ENCODE data around the gene IGSF8. TPM values are rescaled to one million over a fixed set of nuclear protein-coding genes. Genes with fewer than 3 reads are reported as not detected.

Gene IGSF8
- total RNA-seq, 1 experiment from 2014 or later: 14.0 TPM

DNA sequence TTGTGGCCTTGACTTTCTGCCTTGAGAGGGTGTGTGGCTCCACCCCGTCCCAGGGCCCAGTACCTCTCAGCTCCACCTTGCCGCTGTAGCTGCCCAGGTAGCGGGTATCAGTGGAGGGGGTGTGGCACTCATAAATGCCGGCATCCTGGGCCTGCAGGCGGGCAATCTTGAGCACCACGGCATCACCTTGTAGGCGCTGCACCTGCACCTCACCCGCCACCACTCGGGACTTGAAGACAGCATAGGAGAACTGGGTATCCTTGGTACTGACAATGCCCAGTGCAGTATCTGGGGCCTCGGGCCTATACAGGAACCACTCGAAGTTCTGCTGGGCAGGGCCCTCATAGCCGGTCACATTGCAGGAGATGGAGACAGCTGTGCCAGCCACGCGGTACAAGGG is 3.6 kb downstream of the IGSF8 start:
- H3K27ac ChIP-seq (ENCODE audit: low read depth, low read length, poor library complexity, severe bottlenecking): no peak overlapping the region
- H3K4me1 ChIP-seq (ENCODE audit: insufficient read depth, low read length, poor library complexity, severe bottlenecking): peaks cover 12% of the 10 kb centered on the region
- no peak overlapping the region for H3K4me3 ChIP-seq (ENCODE audit: low read depth, low read length, poor library complexity, severe bottlenecking)
- no TSS peak for BruUV-seq (replicated peaks)
- no peak for DNase-seq (ENCODE audit: low spot score)
- intact Hi-C loops (cut with micrococcal nuclease; ENCODE audit: unreplicated experiment): no loop called here
- TF ChIP-seq EZH2 (IDR thresholded peaks at IDR 0.05; ENCODE audit: borderline replicate concordance, low read depth, low read length, poor library complexity, severe bottlenecking): no peak
- TF ChIP-seq, protein P1, sequence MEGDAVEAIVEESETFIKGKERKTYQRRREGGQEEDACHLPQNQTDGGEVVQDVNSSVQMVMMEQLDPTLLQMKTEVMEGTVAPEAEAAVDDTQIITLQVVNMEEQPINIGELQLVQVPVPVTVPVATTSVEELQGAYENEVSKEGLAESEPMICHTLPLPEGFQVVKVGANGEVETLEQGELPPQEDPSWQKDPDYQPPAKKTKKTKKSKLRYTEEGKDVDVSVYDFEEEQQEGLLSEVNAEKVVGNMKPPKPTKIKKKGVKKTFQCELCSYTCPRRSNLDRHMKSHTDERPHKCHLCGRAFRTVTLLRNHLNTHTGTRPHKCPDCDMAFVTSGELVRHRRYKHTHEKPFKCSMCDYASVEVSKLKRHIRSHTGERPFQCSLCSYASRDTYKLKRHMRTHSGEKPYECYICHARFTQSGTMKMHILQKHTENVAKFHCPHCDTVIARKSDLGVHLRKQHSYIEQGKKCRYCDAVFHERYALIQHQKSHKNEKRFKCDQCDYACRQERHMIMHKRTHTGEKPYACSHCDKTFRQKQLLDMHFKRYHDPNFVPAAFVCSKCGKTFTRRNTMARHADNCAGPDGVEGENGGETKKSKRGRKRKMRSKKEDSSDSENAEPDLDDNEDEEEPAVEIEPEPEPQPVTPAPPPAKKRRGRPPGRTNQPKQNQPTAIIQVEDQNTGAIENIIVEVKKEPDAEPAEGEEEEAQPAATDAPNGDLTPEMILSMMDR (conservative IDR thresholded peaks at IDR 0.05; ENCODE audit: low read depth, low read length): no peak
- no peaks in the 10 kb centered on the region for H3K9me3 ChIP-seq (ENCODE audit: low read depth, low read length, poor library complexity, severe bottlenecking)
- POLR2A ChIA-PET (ENCODE audit: low non-redundant PET): no interaction called here
- CTCF ChIA-PET: no interaction called here
- no peaks in the 10 kb centered on the region for H3K27me3 ChIP-seq (replicated peaks; ENCODE audit: insufficient read depth, low read depth, low read length, poor library complexity)
- H3K36me3 ChIP-seq (ENCODE audit: insufficient read depth, low read length, poor library complexity, severe bottlenecking): no peaks in the 10 kb centered on the region

DNA sequence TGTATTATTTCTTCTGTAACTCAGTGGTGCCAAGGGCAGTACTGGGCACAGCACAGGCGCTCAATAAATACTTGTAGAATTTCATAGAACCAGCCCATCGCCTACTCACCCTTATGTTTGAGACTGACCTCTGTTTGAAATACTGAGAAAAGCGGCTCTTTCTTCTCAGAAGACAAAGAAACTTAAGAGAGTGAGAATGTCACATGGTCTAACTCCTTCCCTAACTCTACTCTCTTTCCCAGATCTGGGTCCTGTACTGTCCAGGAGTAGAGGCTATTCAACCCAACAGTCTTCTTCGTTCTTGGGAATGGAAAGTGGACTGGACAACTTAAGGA is 4.2 kb downstream of the IGSF8 start:
- Histone ChIP-seq H3K9me3 (ENCODE audit: low read depth, low read length, poor library complexity, severe bottlenecking) (no peaks in the 10 kb centered on the region), H3K27me3 (replicated peaks; ENCODE audit: insufficient read depth, low read depth, low read length, poor library complexity) (no peaks in the 10 kb centered on the region), H3K4me3 (ENCODE audit: low read depth, low read length, poor library complexity, severe bottlenecking) (no peak overlapping the region), H3K36me3 (ENCODE audit: insufficient read depth, low read length, poor library complexity, severe bottlenecking) (no peaks in the 10 kb centered on the region), H3K4me1 (ENCODE audit: insufficient read depth, low read length, poor library complexity, severe bottlenecking) (peaks cover 10% of the 10 kb centered on the region), H3K27ac (ENCODE audit: low read depth, low read length, poor library complexity, severe bottlenecking) (no peak overlapping the region)
- ChIA-PET POLR2A (ENCODE audit: low non-redundant PET) (no interaction called here), CTCF (no interaction called here)
- no TSS peak for BruUV-seq (replicated peaks)
- intact Hi-C loops (cut with micrococcal nuclease; ENCODE audit: unreplicated experiment): no loop called here
- TF ChIP-seq, protein P1 (conservative IDR thresholded peaks at IDR 0.05; ENCODE audit: low read depth, low read length): no peak
- no peak for TF ChIP-seq EZH2 (IDR thresholded peaks at IDR 0.05; ENCODE audit: borderline replicate concordance, low read depth, low read length, poor library complexity, severe bottlenecking)
- no peak for DNase-seq (ENCODE audit: low spot score)

DNA sequence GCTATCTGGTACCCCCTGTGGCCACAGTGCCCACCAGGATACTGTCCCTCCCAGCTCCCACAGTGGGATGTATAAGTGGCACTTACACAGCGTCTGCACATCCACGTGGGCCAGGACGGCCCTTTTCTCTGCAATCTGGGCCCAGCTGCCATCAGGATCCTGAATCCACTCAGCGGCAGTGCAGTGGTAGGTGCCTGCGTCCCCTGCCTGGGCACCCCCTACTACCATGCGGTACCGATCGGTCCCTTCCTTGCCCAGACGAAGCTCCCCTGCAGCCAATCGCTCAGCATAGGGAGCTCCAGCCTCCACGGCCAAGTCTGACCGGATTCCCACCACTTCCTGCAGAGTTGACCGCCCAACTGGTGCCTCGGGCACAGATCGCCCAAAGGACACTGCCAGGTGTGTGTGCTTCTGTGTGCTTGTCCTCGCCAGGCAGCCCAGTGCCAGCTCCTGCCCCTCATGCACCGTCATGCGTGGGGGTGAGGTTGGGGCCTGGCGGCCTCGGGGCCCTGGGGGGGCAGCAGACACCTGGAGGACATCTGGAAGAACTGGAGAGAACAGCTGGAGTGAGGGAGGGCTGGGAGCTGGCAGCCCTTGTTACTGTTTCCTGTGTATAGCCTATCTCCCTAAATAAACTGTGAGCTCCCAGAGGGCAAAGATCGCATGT is 4.7 kb downstream of the IGSF8 start:
- no peaks in the 10 kb centered on the region for H3K36me3 ChIP-seq (ENCODE audit: insufficient read depth, low read length, poor library complexity, severe bottlenecking)
- CTCF ChIA-PET: no interaction called here
- BruUV-seq (replicated peaks): no TSS peak
- no peaks in the 10 kb centered on the region for H3K27me3 ChIP-seq (replicated peaks; ENCODE audit: insufficient read depth, low read depth, low read length, poor library complexity)
- peaks cover 7% of the 10 kb centered on the region for H3K4me1 ChIP-seq (ENCODE audit: insufficient read depth, low read length, poor library complexity, severe bottlenecking)
- no peak for DNase-seq (ENCODE audit: low spot score)
- no peaks in the 10 kb centered on the region for H3K9me3 ChIP-seq (ENCODE audit: low read depth, low read length, poor library complexity, severe bottlenecking)
- TF ChIP-seq, protein P1 (conservative IDR thresholded peaks at IDR 0.05; ENCODE audit: low read depth, low read length): no peak
- no peak for TF ChIP-seq EZH2 (IDR thresholded peaks at IDR 0.05; ENCODE audit: borderline replicate concordance, low read depth, low read length, poor library complexity, severe bottlenecking)
- intact Hi-C loops (cut with micrococcal nuclease; ENCODE audit: unreplicated experiment): no loop called here
- POLR2A ChIA-PET (ENCODE audit: low non-redundant PET): no interaction called here
- H3K4me3 ChIP-seq (ENCODE audit: low read depth, low read length, poor library complexity, severe bottlenecking): no peak overlapping the region
- H3K27ac ChIP-seq (ENCODE audit: low read depth, low read length, poor library complexity, severe bottlenecking): no peak overlapping the region

Data from A673 (cell line).